ENCODE results near the gene USP49.
"Not testable (repeated sequence)": the region's sequence is repeated elsewhere in the genome, so short reads cannot be mapped to it uniquely, and the experiment has no call there.

GRCh38 chr6:41766043-41766664 lies 129.0 kb downstream of the USP49 start:
- TF ChIP-seq CTCF (IDR thresholded peaks at IDR 0.05); MAX (IDR thresholded peaks at IDR 0.05; ENCODE audit: low read depth); EP300 (IDR thresholded peaks at IDR 0.05; ENCODE audit: borderline replicate concordance in 1 of 2, low read depth in 1 of 2, low read length in 1 of 2); EZH2phosphoT487 (IDR thresholded peaks at IDR 0.05; ENCODE audit: borderline replicate concordance, low read depth); REST (IDR thresholded peaks at IDR 0.05; ENCODE audit: low read depth, low read length); RFX5 (IDR thresholded peaks at IDR 0.05; ENCODE audit: low read length); POLR2AphosphoS5 (IDR thresholded peaks at IDR 0.05; ENCODE audit: low read depth, low read length): not testable (repeated sequence)
